Measurements from ENCODE around the gene MPP3.

- TF ChIP-seq, protein P1, sequence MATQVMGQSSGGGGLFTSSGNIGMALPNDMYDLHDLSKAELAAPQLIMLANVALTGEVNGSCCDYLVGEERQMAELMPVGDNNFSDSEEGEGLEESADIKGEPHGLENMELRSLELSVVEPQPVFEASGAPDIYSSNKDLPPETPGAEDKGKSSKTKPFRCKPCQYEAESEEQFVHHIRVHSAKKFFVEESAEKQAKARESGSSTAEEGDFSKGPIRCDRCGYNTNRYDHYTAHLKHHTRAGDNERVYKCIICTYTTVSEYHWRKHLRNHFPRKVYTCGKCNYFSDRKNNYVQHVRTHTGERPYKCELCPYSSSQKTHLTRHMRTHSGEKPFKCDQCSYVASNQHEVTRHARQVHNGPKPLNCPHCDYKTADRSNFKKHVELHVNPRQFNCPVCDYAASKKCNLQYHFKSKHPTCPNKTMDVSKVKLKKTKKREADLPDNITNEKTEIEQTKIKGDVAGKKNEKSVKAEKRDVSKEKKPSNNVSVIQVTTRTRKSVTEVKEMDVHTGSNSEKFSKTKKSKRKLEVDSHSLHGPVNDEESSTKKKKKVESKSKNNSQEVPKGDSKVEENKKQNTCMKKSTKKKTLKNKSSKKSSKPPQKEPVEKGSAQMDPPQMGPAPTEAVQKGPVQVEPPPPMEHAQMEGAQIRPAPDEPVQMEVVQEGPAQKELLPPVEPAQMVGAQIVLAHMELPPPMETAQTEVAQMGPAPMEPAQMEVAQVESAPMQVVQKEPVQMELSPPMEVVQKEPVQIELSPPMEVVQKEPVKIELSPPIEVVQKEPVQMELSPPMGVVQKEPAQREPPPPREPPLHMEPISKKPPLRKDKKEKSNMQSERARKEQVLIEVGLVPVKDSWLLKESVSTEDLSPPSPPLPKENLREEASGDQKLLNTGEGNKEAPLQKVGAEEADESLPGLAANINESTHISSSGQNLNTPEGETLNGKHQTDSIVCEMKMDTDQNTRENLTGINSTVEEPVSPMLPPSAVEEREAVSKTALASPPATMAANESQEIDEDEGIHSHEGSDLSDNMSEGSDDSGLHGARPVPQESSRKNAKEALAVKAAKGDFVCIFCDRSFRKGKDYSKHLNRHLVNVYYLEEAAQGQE (IDR thresholded peaks at IDR 0.05; ENCODE audit: low read depth): no peak
- TF ChIP-seq EP300 (IDR thresholded peaks at IDR 0.05; ENCODE audit: borderline replicate concordance) (no peak), EGR1 (IDR thresholded peaks at IDR 0.05) (no peak), CREB1 (IDR thresholded peaks at IDR 0.05; ENCODE audit: low read depth) (no peak), YY1 (IDR thresholded peaks at IDR 0.05; ENCODE audit: low read depth) (no peak), TAF1 (IDR thresholded peaks at IDR 0.05; ENCODE audit: low read depth) (no peak)
- TF ChIP-seq, protein P2, sequence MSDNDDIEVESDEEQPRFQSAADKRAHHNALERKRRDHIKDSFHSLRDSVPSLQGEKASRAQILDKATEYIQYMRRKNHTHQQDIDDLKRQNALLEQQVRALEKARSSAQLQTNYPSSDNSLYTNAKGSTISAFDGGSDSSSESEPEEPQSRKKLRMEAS (IDR thresholded peaks at IDR 0.05): no peak
- TF ChIP-seq, protein P3, sequence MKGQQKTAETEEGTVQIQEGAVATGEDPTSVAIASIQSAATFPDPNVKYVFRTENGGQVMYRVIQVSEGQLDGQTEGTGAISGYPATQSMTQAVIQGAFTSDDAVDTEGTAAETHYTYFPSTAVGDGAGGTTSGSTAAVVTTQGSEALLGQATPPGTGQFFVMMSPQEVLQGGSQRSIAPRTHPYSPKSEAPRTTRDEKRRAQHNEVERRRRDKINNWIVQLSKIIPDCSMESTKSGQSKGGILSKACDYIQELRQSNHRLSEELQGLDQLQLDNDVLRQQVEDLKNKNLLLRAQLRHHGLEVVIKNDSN (IDR thresholded peaks at IDR 0.05): no peak
Observed at GRCh38 chr17:43782913-43783680, 49.8 kb downstream of the MPP3 start.
